Stimulated activated naive CD8-positive, alpha-beta T cell treated with anti-CD3 and anti-CD28 coated beads, Interleukin-15, Interleukin-2, amounts not matched to agents 100 ng/mL and 50 ng/mL, for 24 hours (primary cell): ENCODE data around the gene SOCS3.
"Not testable (repeated sequence)": the region's sequence is repeated elsewhere in the genome, so short reads cannot be mapped to it uniquely, and the experiment has no call there.

ENCODE experiments used
- H3K27ac Mint-ChIP-seq: one replicate; pipeline ENCODE4 v1.8.0; 2021; ENCODE audit warnings: mild to moderate bottlenecking, mixed read lengths
- H3K27me3 Mint-ChIP-seq: one replicate; pipeline ENCODE4 v1.8.0; 2021; ENCODE audit warnings: mixed read lengths
- H3K36me3 Mint-ChIP-seq: one replicate; pipeline ENCODE4 v1.8.0; 2021; ENCODE audit warnings: low read depth, mixed read lengths
- H3K4me1 Mint-ChIP-seq: one replicate; pipeline ENCODE4 v1.8.0; 2021; ENCODE audit warnings: low read depth, mixed read lengths
- H3K4me3 Mint-ChIP-seq: one replicate; pipeline ENCODE4 v1.8.0; 2021; ENCODE audit warnings: mild to moderate bottlenecking, mixed read lengths
- H3K9me3 Mint-ChIP-seq: one replicate; pipeline ENCODE4 v1.8.0; 2021; ENCODE audit warnings: mixed read lengths

Gene SOCS3

GRCh38 chr17:78323826-78324390, 36.0 kb downstream of the SOCS3 start:
- H3K4me1 Mint-ChIP-seq, result peaks cover 23% of the 10 kb centered on the region
- H3K9me3 Mint-ChIP-seq, result no peaks in the 10 kb centered on the region
- peak overlapping the region; percentile 33 for H3K4me3 Mint-ChIP-seq
- H3K27me3 Mint-ChIP-seq, result no peaks in the 10 kb centered on the region
- peak overlapping the region; percentile 93 for H3K27ac Mint-ChIP-seq
- no peaks in the 10 kb centered on the region for H3K36me3 Mint-ChIP-seq

DNA sequence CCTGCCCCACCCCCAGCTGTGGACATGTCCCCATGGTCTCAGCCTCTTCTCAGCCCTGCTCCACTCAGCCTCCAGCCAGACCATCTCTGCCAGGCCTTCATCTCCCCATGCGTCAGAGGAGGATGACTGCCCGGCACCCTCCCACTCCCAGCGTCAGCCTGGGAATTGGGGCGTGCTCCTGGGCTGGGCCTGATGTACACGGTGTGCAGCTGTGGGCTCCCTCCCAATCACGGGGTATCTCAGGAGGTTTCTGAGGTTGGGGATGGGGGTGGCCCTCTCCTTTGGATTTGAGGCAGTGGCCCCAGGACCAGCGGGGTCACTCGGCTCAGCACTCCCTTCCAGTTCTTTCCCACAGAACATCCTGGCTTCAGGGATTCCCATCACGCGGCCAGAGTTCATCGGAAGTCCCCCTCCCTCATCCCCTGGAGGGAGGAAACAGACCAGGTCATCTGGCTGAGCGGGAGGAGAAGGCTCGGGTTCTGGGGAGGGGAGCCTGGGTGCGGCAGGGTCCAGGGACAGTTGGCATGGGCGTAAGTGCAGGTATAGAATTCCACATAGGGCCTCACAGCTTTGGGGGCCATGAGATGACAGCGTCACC, 36.9 kb downstream of the SOCS3 start:
- peak overlapping the region; percentile 58 for H3K27ac Mint-ChIP-seq
- H3K4me3 Mint-ChIP-seq, result no peak overlapping the region
- H3K9me3 Mint-ChIP-seq, result no peaks in the 10 kb centered on the region
- no peaks in the 10 kb centered on the region for H3K36me3 Mint-ChIP-seq
- peaks cover 20% of the 10 kb centered on the region for H3K4me1 Mint-ChIP-seq
- H3K27me3 Mint-ChIP-seq, result no peaks in the 10 kb centered on the region

DNA sequence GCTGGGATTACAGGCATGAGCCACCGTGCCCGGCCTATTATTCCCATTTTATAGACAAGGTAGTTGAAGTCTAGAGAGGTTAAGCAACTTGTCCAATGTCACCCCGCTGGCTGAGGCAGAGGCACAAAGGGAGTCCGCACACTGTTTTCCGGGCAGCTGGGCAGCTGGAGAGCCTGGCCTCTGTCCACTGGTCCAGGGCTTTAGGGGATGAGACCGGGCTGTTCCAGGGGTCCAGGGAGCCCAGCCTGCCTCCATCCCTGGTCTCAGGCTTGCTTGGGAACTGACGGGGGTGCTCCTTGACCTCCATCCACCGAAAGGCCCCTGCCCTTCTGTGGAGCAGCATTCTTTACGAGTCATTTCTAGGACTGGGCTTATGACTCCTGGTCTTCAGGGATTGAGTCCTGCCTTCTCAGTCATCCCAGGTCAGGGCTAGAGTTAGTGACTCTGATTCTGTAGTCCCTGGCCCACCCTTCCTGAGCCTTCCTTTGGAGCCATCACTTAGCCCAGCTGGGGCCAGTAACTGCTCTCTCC, 37.5 kb downstream of the SOCS3 start:
- H3K27me3 Mint-ChIP-seq, result no peaks in the 10 kb centered on the region

DNA sequence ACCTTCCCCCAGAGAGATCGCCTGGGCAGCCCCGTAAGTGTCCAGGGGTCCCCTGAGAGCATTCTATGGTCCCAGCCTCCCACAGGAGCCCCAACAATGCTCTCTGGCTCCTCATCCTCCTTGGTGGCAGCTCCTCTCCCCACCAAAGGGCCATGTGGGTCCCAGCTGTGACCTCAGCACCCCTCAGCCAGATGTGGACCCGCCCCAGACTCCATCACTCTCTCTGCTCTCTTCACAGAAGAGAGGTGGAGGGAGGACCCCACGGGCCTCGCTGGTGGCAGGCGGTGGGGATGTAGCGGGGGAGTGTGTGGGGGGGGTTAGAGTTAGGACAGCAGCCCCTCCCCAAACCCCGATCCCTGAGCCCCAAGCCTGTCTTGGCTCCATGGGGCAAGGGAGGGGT, 41.0 kb downstream of the SOCS3 start:
- Mint-ChIP-seq H3K9me3 (no peaks in the 10 kb centered on the region), H3K4me1 (peaks cover 43% of the 10 kb centered on the region), H3K27me3 (no peaks in the 10 kb centered on the region), H3K36me3 (no peaks in the 10 kb centered on the region), H3K4me3 (no peak overlapping the region), H3K27ac (no peak overlapping the region)

More for the DNA sequence above, 37.5 kb downstream of the SOCS3 start:
- peaks cover 25% of the 10 kb centered on the region for H3K4me1 Mint-ChIP-seq
- no peaks in the 10 kb centered on the region for H3K36me3 Mint-ChIP-seq
- H3K4me3 Mint-ChIP-seq, result no peak overlapping the region
- H3K27ac Mint-ChIP-seq, result peak overlapping the region; percentile 58
- no peaks in the 10 kb centered on the region for H3K9me3 Mint-ChIP-seq

DNA sequence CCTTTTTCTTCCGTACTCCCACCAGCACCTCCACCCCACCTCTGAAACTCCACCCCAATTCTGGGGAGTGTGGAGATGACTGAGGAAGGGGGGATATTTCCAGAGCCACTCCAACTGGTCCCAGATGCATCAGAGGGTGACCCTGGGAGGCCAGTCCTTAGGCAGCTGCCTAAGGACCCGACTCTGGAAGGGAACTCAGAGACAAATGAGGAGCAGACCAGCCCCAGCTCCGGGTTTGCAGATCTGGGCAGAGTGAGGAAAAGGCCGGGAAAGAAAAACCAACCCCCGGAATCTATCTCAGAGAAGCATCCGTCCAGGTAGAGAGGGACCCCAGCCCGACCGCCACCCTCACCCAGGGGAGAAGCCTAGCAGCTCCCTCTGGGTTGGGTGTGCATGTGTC, 41.5 kb downstream of the SOCS3 start:
- Mint-ChIP-seq H3K4me3 (no peak overlapping the region), H3K4me1 (peaks cover 40% of the 10 kb centered on the region), H3K27me3 (no peaks in the 10 kb centered on the region), H3K9me3 (no peaks in the 10 kb centered on the region), H3K27ac (no peak overlapping the region), H3K36me3 (no peaks in the 10 kb centered on the region)

- Mint-ChIP-seq H3K4me3 (no peak overlapping the region), H3K36me3 (no peaks in the 10 kb centered on the region), H3K4me1 (peaks cover 37% of the 10 kb centered on the region), H3K27me3 (peaks cover 4% of the 10 kb centered on the region), H3K9me3 (no peaks in the 10 kb centered on the region), H3K27ac (peak overlapping the region; percentile 31)
Observed at GRCh38 chr17:78317794-78318400, 42.0 kb downstream of the SOCS3 start.

- Mint-ChIP-seq H3K27me3 (peaks cover 10% of the 10 kb centered on the region), H3K4me1 (peaks cover 37% of the 10 kb centered on the region), H3K9me3 (no peaks in the 10 kb centered on the region), H3K36me3 (no peaks in the 10 kb centered on the region), H3K27ac (peak overlapping the region; percentile 79), H3K4me3 (peak overlapping the region; percentile 60)
Observed at GRCh38 chr17:78316867-78317789, 42.7 kb downstream of the SOCS3 start.

- no peaks in the 10 kb centered on the region for H3K9me3 Mint-ChIP-seq
- peaks cover 11% of the 10 kb centered on the region for H3K27me3 Mint-ChIP-seq
- H3K36me3 Mint-ChIP-seq, result no peaks in the 10 kb centered on the region
- peaks cover 37% of the 10 kb centered on the region for H3K4me1 Mint-ChIP-seq
- peak overlapping the region; percentile 86 for H3K27ac Mint-ChIP-seq
- H3K4me3 Mint-ChIP-seq, result peak overlapping the region; percentile 73
Observed at GRCh38 chr17:78316115-78316866, 43.6 kb downstream of the SOCS3 start.

DNA sequence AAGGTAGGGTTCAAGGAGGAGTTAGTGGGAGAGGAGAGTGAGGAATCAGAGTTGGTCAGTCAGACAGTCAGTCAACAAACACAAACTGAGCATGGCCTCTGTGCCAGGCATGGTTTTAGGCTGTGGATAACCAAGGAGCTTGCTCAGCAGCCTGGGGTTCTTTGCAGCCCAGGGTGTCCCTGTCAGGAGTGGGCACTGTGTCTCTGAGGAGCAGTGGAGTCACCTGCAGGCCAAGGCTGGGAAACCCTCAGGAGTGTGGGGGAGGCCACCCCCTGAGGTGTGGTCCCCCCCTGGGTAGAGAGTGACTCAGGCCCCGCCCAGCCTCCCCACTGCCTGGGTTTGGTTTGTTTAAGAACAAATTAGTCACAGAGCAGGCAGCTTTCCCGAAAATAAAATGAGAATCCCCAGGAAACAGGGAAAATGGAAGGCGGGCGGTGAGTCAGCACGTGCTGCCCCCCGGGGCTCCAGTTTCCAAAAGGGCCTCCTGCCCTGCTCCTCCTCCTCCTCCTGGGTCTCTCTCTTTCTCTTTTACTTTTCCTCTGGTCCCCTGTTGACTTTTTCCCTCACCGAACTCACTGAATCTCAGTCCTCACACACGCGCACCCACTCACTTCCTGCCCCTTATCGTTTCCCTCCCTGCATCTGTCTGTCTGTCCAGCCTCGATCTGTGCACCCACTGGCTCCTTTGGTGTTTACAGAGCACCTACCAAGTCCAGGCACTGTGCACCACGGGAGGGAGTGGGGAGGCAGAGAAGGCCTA, 44.3 kb downstream of the SOCS3 start:
- H3K27me3 Mint-ChIP-seq, result peaks cover 13% of the 10 kb centered on the region
- H3K9me3 Mint-ChIP-seq, result no peaks in the 10 kb centered on the region
- no peaks in the 10 kb centered on the region for H3K36me3 Mint-ChIP-seq
- peak overlapping the region; percentile 86 for H3K27ac Mint-ChIP-seq
- peak overlapping the region; percentile 73 for H3K4me3 Mint-ChIP-seq
- H3K4me1 Mint-ChIP-seq, result peaks cover 37% of the 10 kb centered on the region

GRCh38 chr17:78314683-78315354, 45.1 kb downstream of the SOCS3 start:
- Mint-ChIP-seq H3K9me3 (no peaks in the 10 kb centered on the region), H3K27ac (peak overlapping the region; percentile 86), H3K4me3 (peak overlapping the region; percentile 73), H3K36me3 (no peaks in the 10 kb centered on the region), H3K27me3 (peaks cover 13% of the 10 kb centered on the region), H3K4me1 (peaks cover 37% of the 10 kb centered on the region)

- no peaks in the 10 kb centered on the region for H3K36me3 Mint-ChIP-seq
- peak overlapping the region; percentile 57 for H3K4me3 Mint-ChIP-seq
- peaks cover 13% of the 10 kb centered on the region for H3K27me3 Mint-ChIP-seq
- peak overlapping the region; percentile 40 for H3K27ac Mint-ChIP-seq
- peaks cover 37% of the 10 kb centered on the region for H3K4me1 Mint-ChIP-seq
- H3K9me3 Mint-ChIP-seq, result no peaks in the 10 kb centered on the region
Observed at GRCh38 chr17:78313735-78314648, 45.9 kb downstream of the SOCS3 start.

- H3K9me3 Mint-ChIP-seq, H3K36me3 Mint-ChIP-seq, H3K4me3 Mint-ChIP-seq, H3K4me1 Mint-ChIP-seq, H3K27ac Mint-ChIP-seq: not testable (repeated sequence)
- H3K27me3 Mint-ChIP-seq, result peaks cover 13% of the 10 kb centered on the region
Observed at GRCh38 chr17:78309659-78310255, 50.1 kb downstream of the SOCS3 start.
